Psoas muscle (tissue), 8 donors: Measurements from ENCODE around the gene PSKH1. TPM values are rescaled to one million over a fixed set of nuclear protein-coding genes. Genes with fewer than 3 reads are reported as not detected.
A peak's percentile ranks its signal among the peaks of the same experiment; 100 is the strongest.

ENCODE experiments used
- ATAC-seq, 4 donors: fragments of 200-7000 bp; cut with Tn5 transposase; one replicate each; pipeline ENCODE4 v1.9.1; 2020; ENCODE audit warnings: moderate library complexity in 3 of 4, mild to moderate bottlenecking in 2 of 4
- DNase-seq, 2 donors: peaks; one replicate each; pipeline ENCODE4 v3.0.0-alpha.2; 2020
- H3K27ac ChIP-seq: fragments of 200-600 bp; one replicate; pipeline ENCODE4 v1.8.0; 2022
- H3K27me3 ChIP-seq, 3 donors: fragments of 200-600 bp in 1 of 3; one replicate each; pipeline versions ENCODE4 v1.6.1 to v1.8.0; 2013 to 2022; ENCODE audit warnings: low read length in 2 of 3, mild to moderate bottlenecking in 2 of 3, moderate library complexity in 1 of 3; ENCODE audit not compliant: insufficient read depth in 3 of 3
- H3K36me3 ChIP-seq, 2 donors: fragments of 200-600 bp in 1 of 2; one replicate each; pipeline versions ENCODE4 v1.6.1 to v1.8.0; 2013 to 2022; ENCODE audit warnings: low read depth in 1 of 2, mild to moderate bottlenecking in 1 of 2, moderate library complexity in 1 of 2; ENCODE audit not compliant: insufficient read depth in 1 of 2
- H3K4me1 ChIP-seq: fragments of 200-600 bp; one replicate; pipeline ENCODE4 v1.8.0; 2022
- H3K4me3 ChIP-seq: fragments of 200-600 bp; one replicate; pipeline ENCODE4 v1.8.0; 2022; ENCODE audit warnings: mild to moderate bottlenecking
- H3K9me3 ChIP-seq: fragments of 200-600 bp; one replicate; pipeline ENCODE4 v1.8.0; 2022
- WGBS, 3 donors: extraction: QIAGEN DNeasy Blood & Tissue Kit; methylation state at CpG; one replicate each; pipeline versions ENCODE4 v1.1.6 to v1.1.7; 2013; 5-methylcytosine and 5-hydroxymethylcytosine counted together
- intact Hi-C, 2 donors: fragments of 100-400 bp; cut with DNase I; formaldehyde crosslinking; loops; one replicate each; pipeline versions ENCODE4 v1.11.0 to v1.14.2; 2022
- polyA plus RNA-seq, 3 donors: library from polyadenylated mRNA; stranded (reverse); fragments of 200-250 nt; gene quantifications; one replicate each; pipeline ENCODE4 v1.2.3, GENCODE V29; 2013
- total RNA-seq, 4 donors: library from RNA; stranded (reverse); fragmentation: NEBNext Ultra II Directional in 2 of 4; extraction: Animal tissue kit (Norgen Biotek cat#: 25700) in 2 of 4; gene quantifications; one replicate each; pipeline versions ENCODE4 v1.2.1 to v1.2.4, GENCODE V29; 2021 to 2023
- TF ChIP-seq, protein P1 (sequence below): fragments of 200-600 bp; IDR thresholded peaks from one replicate; pipeline ENCODE4 v1.8.0; 2022; ENCODE audit warnings: antibody characterized with exemption
- donor health status: healthy with polysubstance abuse.
- donor health status: DM: no; HTN: no; CAD: no; lungs with moderate emphysema.
- donor health status: Bipolar disorder and iron deficiency.
- donor health status: healthy.
- donor health status: DM: yes; HTN: yes; CAD: no.
- donor health status: DM: no; HTN: no; CAD: no.
- donor health status: DM: no; HTN: no; CAD: no.
- donor health status: DM: yes; HTN: yes; CAD: no.

Gene PSKH1
- total and polyA plus RNA-seq, 7 donors: 9.6 to 18.8 (median 15.6) TPM

DNA sequence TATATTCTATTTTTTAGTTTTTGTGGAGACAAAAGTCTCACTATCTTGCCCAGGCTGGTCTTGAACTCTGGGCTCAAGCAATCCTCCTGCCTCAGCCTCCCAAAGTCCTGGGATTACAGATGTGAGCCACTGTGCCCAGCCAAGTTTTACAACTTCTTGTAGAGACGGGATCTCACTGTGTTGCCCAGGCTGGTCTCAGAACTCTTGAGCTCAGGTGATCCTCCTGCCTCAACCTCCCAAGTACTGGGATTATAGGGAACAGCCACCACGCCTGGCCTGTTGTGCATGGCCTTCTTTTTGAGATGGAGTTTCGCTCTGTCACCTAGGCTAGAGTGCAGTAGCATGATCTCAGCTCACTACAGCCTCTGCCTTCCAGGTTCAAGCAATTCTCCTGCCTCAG is 39.4 kb upstream of the PSKH1 start:
- Histone ChIP-seq H3K27me3 (no peaks in the 10 kb centered on the region), H3K4me3 (no peak overlapping the region), H3K27ac (no peak overlapping the region), H3K4me1 (peaks cover 48% of the 10 kb centered on the region), H3K9me3 (no peaks in the 10 kb centered on the region), H3K36me3 (peaks cover 0 to 19% of the 10 kb centered on the region in 2 donors)
- intact Hi-C loops: no loop called here
- TF ChIP-seq, protein P1, sequence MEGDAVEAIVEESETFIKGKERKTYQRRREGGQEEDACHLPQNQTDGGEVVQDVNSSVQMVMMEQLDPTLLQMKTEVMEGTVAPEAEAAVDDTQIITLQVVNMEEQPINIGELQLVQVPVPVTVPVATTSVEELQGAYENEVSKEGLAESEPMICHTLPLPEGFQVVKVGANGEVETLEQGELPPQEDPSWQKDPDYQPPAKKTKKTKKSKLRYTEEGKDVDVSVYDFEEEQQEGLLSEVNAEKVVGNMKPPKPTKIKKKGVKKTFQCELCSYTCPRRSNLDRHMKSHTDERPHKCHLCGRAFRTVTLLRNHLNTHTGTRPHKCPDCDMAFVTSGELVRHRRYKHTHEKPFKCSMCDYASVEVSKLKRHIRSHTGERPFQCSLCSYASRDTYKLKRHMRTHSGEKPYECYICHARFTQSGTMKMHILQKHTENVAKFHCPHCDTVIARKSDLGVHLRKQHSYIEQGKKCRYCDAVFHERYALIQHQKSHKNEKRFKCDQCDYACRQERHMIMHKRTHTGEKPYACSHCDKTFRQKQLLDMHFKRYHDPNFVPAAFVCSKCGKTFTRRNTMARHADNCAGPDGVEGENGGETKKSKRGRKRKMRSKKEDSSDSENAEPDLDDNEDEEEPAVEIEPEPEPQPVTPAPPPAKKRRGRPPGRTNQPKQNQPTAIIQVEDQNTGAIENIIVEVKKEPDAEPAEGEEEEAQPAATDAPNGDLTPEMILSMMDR: no peak
- 94 to 98% (median 98%) methylated on average over 3 of the region's 3 CpGs for WGBS, 3 donors
- no peak for ATAC-seq
- no peak for DNase-seq

DNA sequence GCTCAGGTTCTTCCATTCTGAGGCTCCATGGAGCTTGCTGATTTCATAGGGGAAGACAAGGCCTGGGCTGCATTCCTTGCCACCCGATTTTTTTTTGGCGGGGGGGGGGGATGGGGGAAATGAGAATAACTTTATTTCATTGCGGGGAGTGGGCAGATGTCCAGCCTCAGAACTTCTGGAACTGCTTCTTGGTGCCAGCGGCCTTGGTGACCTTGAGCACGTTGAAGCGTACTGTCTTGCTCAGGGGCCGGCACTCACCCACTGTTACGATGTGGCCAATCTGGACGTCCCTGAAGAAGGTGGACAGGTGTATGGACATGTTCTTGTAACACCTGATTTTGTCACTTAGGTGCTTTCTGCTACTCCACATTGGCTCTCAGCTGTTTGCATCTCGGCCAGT is 37.3 kb upstream of the PSKH1 start:
- Histone ChIP-seq H3K4me1 (peaks cover 61% of the 10 kb centered on the region), H3K4me3 (no peak overlapping the region), H3K27me3 (no peaks in the 10 kb centered on the region), H3K27ac (peak overlapping the region; percentile 87), H3K36me3 (peaks cover 0 to 22% of the 10 kb centered on the region in 2 donors), H3K9me3 (no peaks in the 10 kb centered on the region)
- TF ChIP-seq, protein P1: no peak
- intact Hi-C loops: no loop called here
- 40 to 44% (median 42%) methylated on average over 9 to 10 of the region's 10 CpGs for WGBS, 3 donors
- ATAC-seq (no peak), DNase-seq (peak in 1 of 2 donors; percentile 49)

DNA sequence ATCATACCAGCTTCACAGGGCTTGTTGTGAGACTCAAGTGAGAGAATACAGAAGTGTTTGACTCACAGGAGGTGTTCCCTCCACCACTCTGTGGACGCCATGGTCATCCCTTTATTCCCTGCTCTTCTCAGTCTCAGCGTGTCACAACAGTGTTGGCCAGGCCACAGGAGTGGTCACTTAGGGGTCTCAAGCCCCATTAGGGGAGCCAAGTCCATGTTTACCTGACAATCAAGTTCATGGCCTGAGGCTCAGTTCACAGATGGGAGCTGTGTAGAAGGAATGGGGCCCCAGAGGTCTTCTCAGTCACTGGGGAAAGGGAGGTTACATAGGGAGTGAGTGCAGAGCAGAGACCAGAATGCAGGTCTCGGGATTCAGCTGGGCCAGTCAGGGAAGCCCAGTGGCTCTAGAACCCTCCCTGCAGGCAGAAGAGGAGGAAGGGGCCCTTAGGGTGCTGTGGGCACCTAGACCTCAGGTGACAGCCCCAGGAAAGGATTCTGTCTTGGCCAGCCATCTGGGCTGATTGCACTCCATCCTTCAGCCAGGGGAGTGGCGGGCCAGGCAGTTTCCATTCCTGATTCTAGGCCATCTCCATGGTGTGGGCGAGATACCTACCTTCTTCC is 36.0 kb upstream of the PSKH1 start:
- peaks cover 74% of the 10 kb centered on the region for H3K4me1 ChIP-seq
- TF ChIP-seq, protein P1: no peak
- ATAC-seq: no peak
- H3K36me3 ChIP-seq: peaks cover 0 to 17% of the 10 kb centered on the region in 2 donors
- H3K4me3 ChIP-seq: no peak overlapping the region
- H3K27ac ChIP-seq: peak overlapping the region; percentile 87
- DNase-seq: peak in 1 of 2 donors; percentile 47
- intact Hi-C loops: no loop called here
- H3K9me3 ChIP-seq: no peaks in the 10 kb centered on the region
- H3K27me3 ChIP-seq: no peaks in the 10 kb centered on the region
- WGBS, 3 donors: 74 to 84% (median 81%) methylated on average over 5 of the region's 5 CpGs

DNA sequence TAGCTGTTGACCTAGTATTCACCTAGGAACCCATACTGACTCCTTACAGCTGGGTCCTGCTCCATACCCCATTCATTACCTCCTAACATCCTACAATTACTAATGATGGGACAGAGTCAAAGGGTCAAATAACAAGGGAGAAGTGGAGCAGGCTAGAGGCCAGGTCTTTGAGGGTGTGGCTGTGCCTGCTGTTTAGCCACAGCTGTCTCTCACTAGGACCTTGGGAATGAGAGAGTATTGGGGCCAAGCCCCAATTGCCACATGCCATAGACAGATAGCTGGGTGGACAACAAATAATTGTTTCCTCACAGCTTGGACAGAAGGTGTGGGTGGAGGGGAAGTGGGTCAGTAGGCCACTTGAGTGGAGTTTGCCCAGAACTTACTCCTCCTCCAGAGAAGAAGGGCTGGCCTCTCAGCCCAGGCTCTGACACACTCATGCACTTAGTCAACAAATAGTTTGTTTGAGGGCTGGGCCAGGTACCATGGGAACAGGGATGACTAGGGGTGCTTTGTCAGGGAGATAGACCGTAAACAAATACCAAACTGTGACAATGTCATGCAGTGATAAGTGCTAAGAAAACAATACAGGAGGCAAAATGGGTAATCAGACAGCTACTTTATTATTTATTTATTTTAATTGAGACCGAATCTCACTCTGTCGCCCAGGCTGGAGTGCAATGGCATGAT is 35.4 kb upstream of the PSKH1 start:
- ATAC-seq: peak; percentile 91 to 95 (median 92)
- peak overlapping the region; percentile 87 for H3K27ac ChIP-seq
- peaks cover 0 to 17% of the 10 kb centered on the region in 2 donors for H3K36me3 ChIP-seq
- no peaks in the 10 kb centered on the region for H3K27me3 ChIP-seq
- 20 to 33% (median 23%) methylated on average over 3 of the region's 3 CpGs for whole genome bisulfite sequencing, 3 donors
- intact Hi-C loops: no loop called here
- peak; percentile 83 to 92 for DNase-seq
- H3K4me1 ChIP-seq: peaks cover 80% of the 10 kb centered on the region
- TF ChIP-seq, protein P1: no peak
- H3K4me3 ChIP-seq: no peak overlapping the region
- no peaks in the 10 kb centered on the region for H3K9me3 ChIP-seq
